GM18867 (cell line): ENCODE measurements around the gene NXPH1.
"Not testable (repeated sequence)": the region's sequence is repeated elsewhere in the genome, so short reads cannot be mapped to it uniquely, and the experiment has no call there.

Source experiments
- ATAC-seq: cut with Tn5 transposase; IDR thresholded peaks from one replicate; pipeline ENCODE4 v1.9.1; 2021; ENCODE audit warnings: mild to moderate bottlenecking, moderate library complexity; ENCODE audit not compliant: unreplicated experiment

The NXPH1 gene

DNA sequence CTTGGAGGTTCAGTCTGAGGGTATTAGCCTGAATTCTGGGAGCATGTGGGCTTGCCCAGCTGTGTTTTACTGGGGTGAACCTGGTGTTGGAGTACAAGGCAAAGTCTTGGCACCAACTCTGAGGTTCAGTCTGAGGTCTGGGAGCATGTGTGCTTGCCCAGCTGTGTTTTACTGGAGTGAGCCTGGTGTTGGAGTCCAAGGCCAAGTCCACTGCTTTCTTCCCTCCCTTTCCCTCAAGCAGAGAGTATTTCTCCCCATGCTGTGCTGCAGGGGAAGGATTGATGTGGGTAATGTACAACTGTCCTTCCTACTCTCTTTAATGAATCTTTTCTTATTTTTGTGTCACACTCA lies 236.1 kb downstream of the NXPH1 start:
- no peak for ATAC-seq

GRCh38 chr7:8684426-8684825 lies 251.0 kb downstream of the NXPH1 start:
- peak; percentile 86 for ATAC-seq

DNA sequence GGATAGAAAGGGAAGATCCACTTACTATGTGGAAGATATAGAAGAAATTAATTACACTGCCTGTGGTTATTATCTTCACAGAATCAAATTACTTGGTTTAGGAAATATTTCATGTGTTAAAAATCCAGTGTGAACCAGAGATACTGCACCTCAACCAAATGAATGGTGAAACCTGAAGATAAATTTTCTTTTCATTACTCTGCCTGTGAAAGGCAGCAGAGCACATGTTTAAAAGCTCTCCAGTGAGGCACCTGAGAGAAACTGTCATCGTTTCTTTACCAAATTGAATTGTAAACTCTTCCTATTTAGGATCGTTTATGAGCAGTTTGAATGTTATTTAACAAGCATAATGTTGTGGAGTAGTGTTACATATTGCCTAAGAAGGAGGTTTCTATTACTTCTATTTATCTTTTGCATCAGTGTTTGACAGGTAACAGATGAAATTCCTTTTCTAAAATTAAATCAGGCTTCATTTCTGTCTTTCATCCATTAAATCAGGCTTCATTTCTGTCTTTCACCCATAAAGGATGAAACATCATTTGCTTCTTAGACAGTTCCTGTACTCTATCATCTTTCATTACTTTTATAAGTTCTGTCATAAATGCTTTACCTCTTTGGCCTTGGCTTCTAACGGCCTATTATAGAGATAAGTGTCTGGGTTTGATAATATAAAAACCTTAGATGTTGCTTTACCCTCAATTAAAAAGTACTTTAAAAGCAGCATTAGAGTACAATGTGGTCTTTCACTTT lies 266.6 kb downstream of the NXPH1 start:
- ATAC-seq, result no peak

DNA sequence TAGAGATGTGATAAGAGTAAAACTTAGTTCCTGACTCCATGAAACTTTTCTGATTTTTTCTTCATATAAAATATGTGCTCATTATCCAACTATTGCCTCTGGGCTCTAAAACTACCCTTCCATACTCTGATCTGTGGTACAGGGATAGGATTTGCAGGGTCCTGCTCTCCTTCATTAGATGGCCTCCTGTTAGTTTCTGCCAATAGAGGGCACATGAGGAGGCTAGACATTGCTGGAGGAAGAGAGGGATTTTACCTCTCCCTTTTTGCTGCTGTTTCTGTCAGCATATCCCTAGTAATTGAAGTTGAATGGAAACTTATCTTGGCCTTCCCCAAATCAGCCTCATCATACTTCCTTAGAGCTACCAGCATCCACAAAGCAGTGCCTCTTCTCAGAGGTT lies 269.4 kb downstream of the NXPH1 start:
- no peak for ATAC-seq

DNA sequence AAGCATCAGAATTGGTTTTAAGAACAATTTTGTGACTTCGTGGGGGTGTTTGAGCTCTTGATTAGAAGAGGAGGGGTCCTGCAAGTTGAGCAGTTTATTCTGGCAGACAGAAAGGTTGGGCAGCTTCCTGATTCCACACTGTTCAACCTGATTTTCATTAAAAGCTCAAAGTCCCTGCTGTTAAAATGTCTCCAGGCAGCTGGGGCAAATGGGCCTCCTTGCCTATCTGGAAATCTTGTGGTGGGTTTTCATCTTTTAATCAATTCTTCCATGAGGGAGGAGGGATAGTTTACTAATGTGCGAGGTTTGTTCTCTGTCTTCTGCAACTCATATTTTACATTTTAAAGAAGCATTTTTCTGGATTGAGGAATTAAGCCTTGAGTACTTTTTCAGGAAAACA lies 276.7 kb downstream of the NXPH1 start:
- ATAC-seq, result no peak

- ATAC-seq, result no peak
Observed at GRCh38 chr7:8714791-8715190, 281.4 kb downstream of the NXPH1 start.

- no peak for ATAC-seq
Observed at GRCh38 chr7:8719102-8719501, 285.7 kb downstream of the NXPH1 start.

- ATAC-seq, result peak; percentile 93
Observed at GRCh38 chr7:8724080-8724718, 290.8 kb downstream of the NXPH1 start.

GRCh38 chr7:8731756-8732155 lies 298.3 kb downstream of the NXPH1 start:
- ATAC-seq, result not testable (repeated sequence)

GRCh38 chr7:8739837-8740236 lies 306.4 kb downstream of the NXPH1 start:
- no peak for ATAC-seq

GRCh38 chr7:8742837-8743236 lies 309.4 kb downstream of the NXPH1 start:
- no peak for ATAC-seq

DNA sequence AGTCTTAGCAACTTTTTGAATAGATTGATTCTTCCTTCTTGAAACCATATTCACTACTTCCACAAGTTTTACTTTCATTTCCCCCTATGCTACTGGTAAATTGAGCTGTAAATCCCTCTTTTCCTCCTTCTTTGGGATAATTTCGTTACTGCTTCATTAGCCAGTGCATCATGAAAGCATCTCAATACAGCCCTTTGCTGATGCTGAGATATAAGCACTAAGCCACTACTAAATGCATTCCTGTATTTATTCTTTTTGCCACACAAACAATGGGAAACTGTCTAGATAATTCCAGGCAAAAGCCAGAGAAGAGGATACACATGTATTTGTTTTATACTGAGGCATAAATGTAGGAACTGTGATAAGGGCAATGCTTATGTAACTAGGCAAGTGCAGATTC lies 313.9 kb downstream of the NXPH1 start:
- no peak for ATAC-seq

GRCh38 chr7:8751557-8752231 lies 318.3 kb downstream of the NXPH1 start:
- ATAC-seq, result no peak

DNA sequence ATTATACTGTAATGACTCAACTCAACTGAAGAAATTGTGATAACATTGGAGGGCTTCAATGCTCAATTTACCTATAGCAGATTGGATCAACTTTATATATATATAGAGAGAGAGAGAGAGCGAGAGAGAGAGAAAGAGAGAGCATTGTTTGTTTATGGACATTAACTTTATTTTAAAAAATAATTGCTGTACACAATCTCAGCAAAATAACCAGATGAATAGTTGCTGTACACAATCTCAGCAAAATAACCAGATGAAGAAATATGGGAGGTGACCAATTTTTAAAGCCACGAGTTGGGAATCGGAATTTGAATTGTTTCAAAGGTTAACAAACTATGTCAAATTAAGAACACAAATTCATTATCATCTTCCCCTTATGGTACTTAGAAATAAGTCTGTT lies 319.9 kb downstream of the NXPH1 start:
- no peak for ATAC-seq

DNA sequence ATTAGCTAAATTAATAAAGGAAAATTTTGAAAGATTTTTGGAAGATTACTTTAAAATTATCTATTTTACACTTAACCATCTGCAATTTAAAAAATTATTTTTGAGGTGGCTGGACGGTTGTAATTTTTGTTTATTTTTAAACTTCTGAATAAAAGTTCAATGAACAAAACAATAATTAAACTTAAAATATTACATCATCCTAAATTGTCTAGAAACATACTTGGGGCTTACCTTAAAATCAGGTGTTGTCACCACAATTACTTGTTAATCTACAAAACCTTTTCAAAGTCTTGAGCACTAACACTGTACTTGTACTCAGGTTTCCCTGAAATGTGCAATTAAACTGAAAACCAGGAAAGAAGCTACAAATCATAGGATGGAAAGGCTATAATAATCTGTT lies 328.3 kb downstream of the NXPH1 start:
- no peak for ATAC-seq

DNA sequence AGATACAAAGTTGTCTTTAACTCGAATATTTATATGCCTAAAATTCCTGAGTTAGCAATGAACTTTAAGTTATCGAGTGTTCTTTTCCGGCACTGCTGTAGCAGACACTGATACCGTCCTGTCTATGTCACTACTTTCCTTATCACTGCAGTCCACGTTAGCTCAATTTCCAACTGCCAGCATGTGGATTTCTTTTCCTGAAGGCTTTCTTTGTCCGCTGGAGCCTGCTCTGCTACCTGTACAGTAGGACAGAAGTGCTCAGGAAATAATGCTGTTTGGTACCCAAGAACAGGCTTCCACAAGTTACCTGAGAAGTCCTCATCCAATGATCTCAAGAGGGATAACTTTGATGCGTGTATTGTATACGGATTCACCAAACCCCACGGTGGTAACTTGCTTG lies 329.4 kb downstream of the NXPH1 start:
- ATAC-seq, result no peak

GRCh38 chr7:8765374-8765773 lies 332.0 kb downstream of the NXPH1 start:
- ATAC-seq, result no peak

DNA sequence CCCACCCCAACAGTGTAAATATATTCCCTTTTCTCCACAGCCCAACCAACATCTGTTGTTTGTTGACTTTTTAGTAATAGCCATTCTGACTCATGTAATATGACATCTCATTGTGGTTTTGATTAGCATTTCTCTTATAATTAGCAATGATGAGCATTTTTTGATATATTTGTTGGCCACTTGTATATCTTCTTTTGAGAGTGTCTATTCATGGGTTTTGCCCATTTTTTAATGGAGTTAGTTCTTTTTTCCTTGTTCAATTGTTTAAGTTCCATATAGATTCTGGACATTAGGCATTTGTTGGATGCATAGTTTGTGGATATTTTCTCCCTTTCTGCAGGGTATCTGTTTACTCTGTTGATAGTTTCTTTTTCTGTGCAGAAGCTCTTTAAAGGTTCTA lies 340.1 kb downstream of the NXPH1 start:
- ATAC-seq, result no peak

DNA sequence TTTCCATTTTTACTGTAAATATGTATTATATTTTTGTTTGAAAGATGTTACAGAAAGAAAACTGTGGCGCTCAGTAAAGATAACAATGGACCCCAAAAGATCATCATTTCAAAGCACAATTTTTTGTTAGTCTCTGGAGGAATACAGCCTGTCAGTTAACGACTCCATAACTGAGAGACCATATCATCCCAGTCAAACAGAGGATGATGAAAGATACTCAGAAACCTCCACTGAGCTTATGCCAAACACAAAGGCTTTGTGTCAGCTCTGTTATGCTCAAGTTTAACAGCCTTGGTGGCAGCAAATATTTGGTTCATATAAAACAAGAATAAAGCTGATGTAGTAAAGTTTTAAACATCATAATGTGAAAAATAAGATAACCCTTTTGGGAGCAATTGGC lies 345.1 kb downstream of the NXPH1 start:
- no peak for ATAC-seq

- ATAC-seq, result no peak
Observed at GRCh38 chr7:8781166-8781565, 347.8 kb downstream of the NXPH1 start.

GRCh38 chr7:8783229-8783628 lies 349.8 kb downstream of the NXPH1 start:
- ATAC-seq, result no peak

- no peak for ATAC-seq
Observed at GRCh38 chr7:8785081-8785480, 351.7 kb downstream of the NXPH1 start.
